ENCODE measurements around the gene MAP2K5.
A peak's percentile ranks its signal among the peaks of the same experiment; 100 is the strongest.

The MAP2K5 gene

GRCh38 chr15:67564021-67564967 lies 21.8 kb downstream of the MAP2K5 start:
- no peak overlapping the region for H3K9ac ChIP-seq (ENCODE audit: low read depth, low read length, poor library complexity, severe bottlenecking)
- no peak overlapping the region for H2AFZ ChIP-seq (ENCODE audit: low read length)
- no peaks in the 10 kb centered on the region for H4K20me1 ChIP-seq (ENCODE audit: insufficient read depth, low read length, poor library complexity, severe bottlenecking)
- TF ChIP-seq, protein P1, sequence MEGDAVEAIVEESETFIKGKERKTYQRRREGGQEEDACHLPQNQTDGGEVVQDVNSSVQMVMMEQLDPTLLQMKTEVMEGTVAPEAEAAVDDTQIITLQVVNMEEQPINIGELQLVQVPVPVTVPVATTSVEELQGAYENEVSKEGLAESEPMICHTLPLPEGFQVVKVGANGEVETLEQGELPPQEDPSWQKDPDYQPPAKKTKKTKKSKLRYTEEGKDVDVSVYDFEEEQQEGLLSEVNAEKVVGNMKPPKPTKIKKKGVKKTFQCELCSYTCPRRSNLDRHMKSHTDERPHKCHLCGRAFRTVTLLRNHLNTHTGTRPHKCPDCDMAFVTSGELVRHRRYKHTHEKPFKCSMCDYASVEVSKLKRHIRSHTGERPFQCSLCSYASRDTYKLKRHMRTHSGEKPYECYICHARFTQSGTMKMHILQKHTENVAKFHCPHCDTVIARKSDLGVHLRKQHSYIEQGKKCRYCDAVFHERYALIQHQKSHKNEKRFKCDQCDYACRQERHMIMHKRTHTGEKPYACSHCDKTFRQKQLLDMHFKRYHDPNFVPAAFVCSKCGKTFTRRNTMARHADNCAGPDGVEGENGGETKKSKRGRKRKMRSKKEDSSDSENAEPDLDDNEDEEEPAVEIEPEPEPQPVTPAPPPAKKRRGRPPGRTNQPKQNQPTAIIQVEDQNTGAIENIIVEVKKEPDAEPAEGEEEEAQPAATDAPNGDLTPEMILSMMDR (conservative IDR thresholded peaks at IDR 0.05; ENCODE audit: low read length) = no peak
- no peak for TF ChIP-seq EZH2phosphoT487 (IDR thresholded peaks at IDR 0.05; ENCODE audit: borderline replicate concordance)
- peak overlapping the region; percentile 18 for H3K4me3 ChIP-seq (ENCODE audit: low read length, poor library complexity, severe bottlenecking)
- H3K4me2 ChIP-seq (ENCODE audit: low read depth, low read length, poor library complexity, severe bottlenecking) = peak overlapping the region; percentile 50
- peaks cover 74% of the 10 kb centered on the region for H3K79me2 ChIP-seq (ENCODE audit: insufficient read depth, low read length)
- peaks cover 18% of the 10 kb centered on the region; the same call in 1 of the 2 replicates for H3K36me3 ChIP-seq (ENCODE audit: insufficient read depth, low read length)
- peaks cover 59% of the 10 kb centered on the region for H3K4me1 ChIP-seq (ENCODE audit: insufficient read depth, low read length, poor library complexity, severe bottlenecking)
- no peaks in the 10 kb centered on the region for H3K9me3 ChIP-seq (ENCODE audit: insufficient read depth, low read depth, low read length)
- no peaks in the 10 kb centered on the region for H3K27me3 ChIP-seq (ENCODE audit: insufficient read depth, low read length, poor library complexity, severe bottlenecking)
- H3F3A ChIP-seq (ENCODE audit: low read depth) = no peaks in the 10 kb centered on the region
- H3K9me2 ChIP-seq (replicated peaks; ENCODE audit: low read depth, low read length) = no peaks in the 10 kb centered on the region

DNA sequence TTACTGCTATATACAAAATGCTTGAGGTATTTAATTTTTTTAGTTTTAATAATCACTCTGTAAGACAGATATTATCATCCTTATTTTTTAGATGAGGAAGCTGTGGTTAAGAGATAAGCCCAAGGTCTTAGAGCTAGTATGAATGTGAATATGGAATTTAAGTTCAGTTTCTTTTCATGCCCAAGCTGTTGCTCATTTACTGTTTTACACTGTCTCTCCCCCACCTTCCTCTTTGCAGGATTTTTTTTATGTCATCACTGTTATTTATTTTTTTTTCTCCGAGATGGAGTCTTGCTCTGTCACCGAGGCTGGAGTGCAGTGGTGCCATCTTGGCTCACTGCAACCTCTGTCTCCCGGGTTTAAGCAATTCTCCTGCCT lies 22.5 kb downstream of the MAP2K5 start:
- H4K20me1 ChIP-seq (ENCODE audit: insufficient read depth, low read length, poor library complexity, severe bottlenecking) = no peaks in the 10 kb centered on the region
- H3K9me2 ChIP-seq (replicated peaks; ENCODE audit: low read depth, low read length) = no peaks in the 10 kb centered on the region
- peak overlapping the region; percentile 18 for H3K4me3 ChIP-seq (ENCODE audit: low read length, poor library complexity, severe bottlenecking)
- H3K4me1 ChIP-seq (ENCODE audit: insufficient read depth, low read length, poor library complexity, severe bottlenecking) = peaks cover 65% of the 10 kb centered on the region
- no peaks in the 10 kb centered on the region for H3K9me3 ChIP-seq (ENCODE audit: insufficient read depth, low read depth, low read length)
- no peaks in the 10 kb centered on the region for H3F3A ChIP-seq (ENCODE audit: low read depth)
- no peak overlapping the region for H3K9ac ChIP-seq (ENCODE audit: low read depth, low read length, poor library complexity, severe bottlenecking)
- H3K36me3 ChIP-seq (ENCODE audit: insufficient read depth, low read length) = peaks cover 20% of the 10 kb centered on the region; the same call in 1 of the 2 replicates
- H2AFZ ChIP-seq (ENCODE audit: low read length) = no peak overlapping the region
- H3K79me2 ChIP-seq (ENCODE audit: insufficient read depth, low read length) = peaks cover 74% of the 10 kb centered on the region
- H3K27me3 ChIP-seq (ENCODE audit: insufficient read depth, low read length, poor library complexity, severe bottlenecking) = no peaks in the 10 kb centered on the region
- peak overlapping the region; percentile 50 for H3K4me2 ChIP-seq (ENCODE audit: low read depth, low read length, poor library complexity, severe bottlenecking)
- TF ChIP-seq, protein P1 (conservative IDR thresholded peaks at IDR 0.05; ENCODE audit: low read length) = no peak
- no peak for TF ChIP-seq EZH2phosphoT487 (IDR thresholded peaks at IDR 0.05; ENCODE audit: borderline replicate concordance)

GRCh38 chr15:67569668-67570067 lies 27.2 kb downstream of the MAP2K5 start:
- Histone ChIP-seq H3K4me3 (ENCODE audit: low read length, poor library complexity, severe bottlenecking) (no peak overlapping the region), H3K4me1 (ENCODE audit: insufficient read depth, low read length, poor library complexity, severe bottlenecking) (peaks cover 44% of the 10 kb centered on the region), H3K27me3 (ENCODE audit: insufficient read depth, low read length, poor library complexity, severe bottlenecking) (no peaks in the 10 kb centered on the region), H4K20me1 (ENCODE audit: insufficient read depth, low read length, poor library complexity, severe bottlenecking) (no peaks in the 10 kb centered on the region), H3K79me2 (ENCODE audit: insufficient read depth, low read length) (peaks cover 38% of the 10 kb centered on the region), H3K9me2 (replicated peaks; ENCODE audit: low read depth, low read length) (no peaks in the 10 kb centered on the region), H3K9ac (ENCODE audit: low read depth, low read length, poor library complexity, severe bottlenecking) (no peak overlapping the region), H3K4me2 (ENCODE audit: low read depth, low read length, poor library complexity, severe bottlenecking) (no peak overlapping the region), H3K36me3 (ENCODE audit: insufficient read depth, low read length) (peaks cover 15% of the 10 kb centered on the region; the same call in 1 of the 2 replicates), H3K9me3 (ENCODE audit: insufficient read depth, low read depth, low read length) (no peaks in the 10 kb centered on the region), H2AFZ (ENCODE audit: low read length) (no peak overlapping the region), H3F3A (ENCODE audit: low read depth) (no peaks in the 10 kb centered on the region)
- TF ChIP-seq, protein P1 (conservative IDR thresholded peaks at IDR 0.05; ENCODE audit: low read length) = no peak
- TF ChIP-seq EZH2phosphoT487 (IDR thresholded peaks at IDR 0.05; ENCODE audit: borderline replicate concordance) = no peak
